Measurements from ENCODE around the gene THOC2.
"Not testable (repeated sequence)": the region's sequence is repeated elsewhere in the genome, so short reads cannot be mapped to it uniquely, and the experiment has no call there.

Gene THOC2

GRCh38 chrX:123736333-123736921 lies 3.6 kb upstream of the THOC2 start:
- DNase-seq = no peak

GRCh38 chrX:123735137-123735536 lies 2.3 kb upstream of the THOC2 start:
- DNase-seq = not testable (repeated sequence)

- DNase-seq = not testable (repeated sequence)
Observed at GRCh38 chrX:123734079-123734478, 1.2 kb upstream of the THOC2 start.

- no peak for DNase-seq
Observed at GRCh38 chrX:123731987-123732669, 724 bp downstream of the THOC2 start.

GRCh38 chrX:123731258-123731986 lies 1.4 kb downstream of the THOC2 start:
- no peak for DNase-seq

GRCh38 chrX:123728554-123728953 lies 4.3 kb downstream of the THOC2 start:
- no peak for DNase-seq

- DNase-seq = no peak
Observed at GRCh38 chrX:123728016-123728415, 4.8 kb downstream of the THOC2 start.

- not testable (repeated sequence) for DNase-seq
Observed at GRCh38 chrX:123722193-123722592, 10.7 kb downstream of the THOC2 start.

GRCh38 chrX:123720486-123720885 lies 12.4 kb downstream of the THOC2 start:
- no peak for DNase-seq

- DNase-seq = no peak
Observed at GRCh38 chrX:123713841-123714240, 19.0 kb downstream of the THOC2 start.

- DNase-seq = no peak
Observed at GRCh38 chrX:123713434-123713833, 19.4 kb downstream of the THOC2 start.

GRCh38 chrX:123711201-123711600 lies 21.7 kb downstream of the THOC2 start:
- DNase-seq = not testable (repeated sequence)

- DNase-seq = no peak
Observed at GRCh38 chrX:123704781-123705180, 28.1 kb downstream of the THOC2 start.

GRCh38 chrX:123698979-123699520 lies 33.8 kb downstream of the THOC2 start:
- DNase-seq = no peak

GRCh38 chrX:123696334-123696733 lies 36.5 kb downstream of the THOC2 start:
- no peak for DNase-seq

GRCh38 chrX:123695242-123695641 lies 37.6 kb downstream of the THOC2 start:
- DNase-seq = no peak

- no peak for DNase-seq
Observed at GRCh38 chrX:123691776-123692175, 41.1 kb downstream of the THOC2 start.

GRCh38 chrX:123688524-123688923 lies 44.3 kb downstream of the THOC2 start:
- DNase-seq = no peak

- DNase-seq = no peak
Observed at GRCh38 chrX:123685232-123685631, 47.6 kb downstream of the THOC2 start.

GRCh38 chrX:123682186-123682585 lies 50.7 kb downstream of the THOC2 start:
- no peak for DNase-seq

GRCh38 chrX:123679733-123680460 lies 53.0 kb downstream of the THOC2 start:
- not testable (repeated sequence) for DNase-seq

- no peak for DNase-seq
Observed at GRCh38 chrX:123675154-123675553, 57.7 kb downstream of the THOC2 start.

GRCh38 chrX:123673813-123674212 lies 59.0 kb downstream of the THOC2 start:
- no peak for DNase-seq
